ENCODE data around the gene HOXB7.

HOXB7 gene

DNA sequence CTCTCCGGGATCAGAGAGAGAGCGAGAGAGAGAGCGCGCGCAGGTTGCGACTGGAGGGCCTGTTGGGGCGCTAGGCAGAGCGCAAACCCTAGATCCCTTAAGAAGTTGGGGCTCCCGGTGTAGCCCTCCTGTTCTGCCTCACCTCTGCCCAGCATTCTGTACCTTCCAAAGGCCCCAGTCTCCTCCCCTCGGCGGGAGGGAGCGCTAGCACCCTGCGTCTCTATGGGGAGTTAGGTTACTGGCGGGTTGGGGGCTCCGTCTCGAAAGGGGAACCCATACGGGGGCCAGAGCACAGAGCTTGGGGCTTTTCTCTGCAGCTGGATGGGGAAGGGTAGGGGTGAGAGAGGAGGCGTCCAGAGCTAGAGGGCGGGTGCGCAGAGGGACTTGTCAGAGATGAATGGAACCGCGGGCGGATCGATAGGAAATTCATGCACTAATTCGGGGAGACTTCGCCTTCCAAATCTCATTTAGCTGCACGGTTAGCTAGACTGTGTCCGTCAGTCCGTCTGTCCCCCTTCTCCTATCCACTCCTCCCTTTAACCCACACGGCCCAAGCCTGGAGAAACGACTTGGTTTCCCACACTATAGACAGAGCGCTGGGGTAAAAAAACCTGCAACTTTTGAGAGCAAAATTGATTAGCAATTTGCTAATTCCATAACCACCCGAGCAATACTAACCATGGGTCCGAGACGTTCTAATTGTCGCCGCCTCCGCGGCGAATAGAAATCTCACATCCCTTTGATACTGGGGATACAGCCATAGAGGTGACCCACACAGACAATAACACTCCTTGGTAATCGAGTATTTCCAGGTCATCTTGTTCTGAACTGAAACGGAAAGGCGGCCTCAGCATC, 32.0 kb downstream of the HOXB7 start:
- no peak for DNase-seq

DNA sequence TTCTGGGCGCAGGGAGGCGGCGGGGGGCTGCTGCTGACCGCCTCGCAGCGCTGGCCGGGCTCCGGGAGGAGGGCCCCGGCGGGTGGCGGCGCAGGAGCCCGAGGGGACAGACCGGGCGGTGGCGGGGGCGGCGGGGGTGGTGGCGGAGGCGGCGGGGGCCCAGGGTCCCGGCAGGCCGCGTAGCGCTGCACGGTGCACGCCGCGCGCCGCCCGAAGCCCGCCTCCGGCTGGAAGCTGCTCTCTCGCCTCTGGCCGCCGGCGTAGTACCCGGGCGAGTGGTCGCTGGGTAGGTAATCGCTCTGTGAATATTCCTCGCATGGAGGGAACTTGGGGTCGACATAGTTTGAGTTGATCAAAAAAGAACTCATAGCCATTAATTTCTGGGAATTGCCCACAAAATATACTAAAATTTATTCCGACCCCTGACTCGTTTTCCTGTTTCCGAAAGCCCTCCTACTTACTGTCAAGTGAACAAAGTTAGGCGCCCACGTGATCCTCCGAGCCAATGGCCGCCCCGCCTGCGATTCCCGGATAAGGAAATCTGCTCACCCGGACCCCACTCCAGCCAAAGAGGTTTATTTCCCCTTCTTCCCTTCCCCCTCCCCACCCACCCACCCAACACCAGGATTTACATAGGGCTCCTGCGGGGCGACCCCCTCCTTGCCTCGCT, 32.7 kb downstream of the HOXB7 start, which contains the start of gene HOXB4:
TSS of gene HOXB4 (minus strand) at position 405 of the 670 bp plus-strand sequence. CDS start at position 374, 31 bp downstream.
- peak; percentile 76 for DNase-seq

DNA sequence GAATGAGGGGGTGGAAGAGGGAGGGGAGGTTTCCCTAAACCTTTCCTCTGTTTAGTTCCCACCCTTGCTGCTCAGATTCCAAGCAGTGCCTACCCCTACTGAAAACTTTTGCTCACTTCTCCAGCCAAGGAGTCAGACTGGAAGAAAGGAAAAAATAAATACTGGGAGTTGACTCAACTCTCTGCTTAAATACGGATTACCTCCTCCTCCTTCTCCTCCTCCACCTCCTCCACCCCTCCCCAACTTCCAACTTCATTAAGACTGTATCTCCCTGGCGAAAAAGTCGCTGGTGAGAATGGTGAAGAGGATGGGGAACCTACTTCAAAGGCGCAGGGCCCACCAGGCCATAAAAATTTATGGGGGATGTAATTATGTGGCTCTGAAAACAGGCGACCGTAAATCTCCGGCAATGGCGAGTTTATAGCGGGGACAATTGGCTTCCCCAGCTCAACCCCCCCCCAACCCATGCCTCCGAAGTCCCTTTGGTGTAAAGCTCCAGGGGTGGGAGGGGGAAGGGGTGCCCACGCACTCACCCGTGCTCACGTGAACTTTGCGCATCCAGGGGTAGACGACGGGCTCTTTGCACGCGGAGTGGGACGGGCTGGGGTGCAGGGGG, 33.4 kb downstream of the HOXB7 start:
- DNase-seq: no peak

DNA sequence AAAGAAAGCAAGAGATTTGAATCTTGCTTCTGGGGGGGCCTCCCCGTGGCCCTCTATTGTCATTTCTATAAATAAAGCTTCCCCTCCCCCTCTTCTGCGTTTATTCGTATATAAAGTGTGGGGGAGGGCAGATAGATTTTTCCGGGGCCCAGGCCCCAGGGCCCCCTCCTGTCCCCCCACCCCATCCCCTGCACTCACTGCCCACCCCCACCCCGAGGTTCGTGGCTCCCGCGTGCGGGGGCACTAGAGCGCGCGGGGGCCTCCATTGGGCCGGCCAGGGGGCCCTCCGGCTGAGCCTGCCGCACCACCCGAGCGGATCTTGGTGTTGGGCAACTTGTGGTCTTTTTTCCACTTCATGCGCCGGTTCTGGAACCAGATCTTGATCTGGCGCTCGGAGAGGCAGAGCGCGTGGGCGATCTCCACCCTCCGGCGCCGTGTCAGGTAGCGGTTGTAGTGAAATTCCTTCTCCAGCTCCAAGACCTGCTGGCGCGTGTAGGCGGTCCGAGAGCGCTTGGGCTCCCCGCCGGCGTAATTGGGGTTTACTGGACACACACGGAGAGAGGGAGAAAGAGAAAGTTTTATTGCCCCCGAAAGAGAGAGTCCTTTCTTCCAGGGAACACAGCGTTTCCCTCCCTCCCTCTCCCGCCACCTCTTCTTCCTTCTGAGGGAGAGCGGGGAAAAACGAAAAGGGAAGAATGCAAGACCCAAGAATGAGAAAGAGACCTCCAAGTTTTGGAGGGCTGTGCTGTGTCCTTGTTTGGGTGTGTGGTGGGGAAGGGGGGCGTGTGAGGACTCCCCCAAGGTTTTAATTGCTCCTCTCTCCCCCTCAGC, 34.1 kb downstream of the HOXB7 start:
- no peak for DNase-seq

DNA sequence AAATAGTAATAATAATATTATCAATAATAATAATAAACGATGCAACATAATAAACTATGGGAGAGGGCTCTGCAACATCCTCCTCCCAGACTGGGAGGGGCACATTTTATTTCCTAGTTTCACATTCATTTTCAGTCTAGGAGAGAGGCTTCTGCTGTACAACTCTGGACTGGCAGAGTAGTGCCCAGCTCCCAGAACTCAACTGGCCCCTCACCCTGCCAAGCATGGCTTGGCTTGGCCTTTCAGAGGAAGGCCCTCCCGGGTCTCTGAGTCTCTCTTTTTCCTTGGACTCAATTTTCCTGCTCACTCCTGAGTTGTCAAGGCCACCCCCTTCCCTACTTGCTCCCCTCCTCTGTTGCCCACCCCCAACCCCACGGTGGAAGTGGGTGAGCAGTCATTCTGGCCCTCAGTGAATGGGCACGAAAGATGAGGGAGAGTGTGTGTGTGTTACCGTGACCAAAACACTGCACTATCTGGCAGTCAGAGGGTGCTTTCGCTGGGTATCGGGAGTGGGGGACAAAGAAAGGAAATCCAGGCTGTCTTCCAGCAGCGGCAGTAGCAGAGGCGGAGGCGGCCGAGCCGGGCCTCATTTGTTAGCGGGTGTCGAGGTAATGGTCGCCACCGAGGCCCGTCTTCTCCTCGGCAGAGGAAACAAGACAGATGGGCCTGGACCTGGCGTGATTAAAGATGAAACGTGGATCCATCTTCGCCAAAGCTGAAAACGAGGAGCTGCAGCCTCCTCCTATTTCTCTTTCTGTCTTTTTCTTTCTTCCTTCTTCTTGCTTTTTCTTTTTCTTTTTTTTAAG, 34.9 kb downstream of the HOXB7 start:
- no peak for DNase-seq

DNA sequence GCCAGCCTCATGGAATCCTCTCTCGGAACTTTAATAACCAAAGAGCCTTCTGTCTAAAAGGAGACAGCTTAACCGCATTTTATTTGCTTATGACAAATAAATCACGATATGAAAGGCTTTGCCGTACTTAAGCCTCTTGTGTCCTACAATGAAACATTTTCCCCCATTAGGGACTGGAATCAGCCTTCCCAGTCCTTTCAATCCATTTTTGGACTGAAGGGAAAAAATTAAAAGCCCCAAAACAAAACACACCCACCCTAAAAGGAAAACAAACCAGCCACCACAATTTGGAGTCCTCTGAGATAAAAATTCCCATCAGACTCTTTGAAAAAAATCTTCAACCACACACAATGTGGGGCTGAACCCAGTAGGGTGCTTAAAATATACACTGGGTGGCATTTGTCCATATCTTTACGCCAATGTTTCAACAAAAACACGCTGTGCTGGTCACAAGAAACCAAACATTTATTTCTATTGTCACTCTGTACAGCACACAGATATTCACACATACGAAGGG, 35.7 kb downstream of the HOXB7 start:
- DNase-seq: no peak

DNA sequence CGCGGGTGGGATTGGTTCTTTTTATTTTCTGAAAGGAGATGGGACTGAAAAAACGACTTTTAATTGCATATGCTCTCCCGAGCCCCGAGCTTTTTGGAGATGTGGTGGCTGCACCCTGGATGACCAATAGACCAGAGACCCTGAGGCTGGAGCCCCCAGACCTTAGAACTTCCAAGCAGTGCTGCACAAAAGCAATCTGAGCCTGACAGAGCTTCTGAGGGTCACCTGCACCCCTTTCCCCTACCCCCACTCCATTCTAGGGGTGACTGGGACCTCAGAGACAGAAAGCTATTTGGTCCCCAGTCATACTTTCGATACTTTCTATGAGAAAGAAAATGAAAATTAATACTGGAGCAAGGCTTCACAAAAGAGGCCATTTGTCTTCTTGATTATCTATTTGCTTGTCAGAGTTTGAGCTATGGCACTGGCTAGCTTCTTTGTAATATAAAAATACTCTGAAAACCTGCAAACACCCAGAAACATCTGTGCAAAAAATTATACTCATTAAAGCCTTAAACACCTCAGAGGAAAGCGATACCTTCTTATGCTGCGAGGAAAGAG, 36.2 kb downstream of the HOXB7 start:
- DNase-seq: no peak

DNA sequence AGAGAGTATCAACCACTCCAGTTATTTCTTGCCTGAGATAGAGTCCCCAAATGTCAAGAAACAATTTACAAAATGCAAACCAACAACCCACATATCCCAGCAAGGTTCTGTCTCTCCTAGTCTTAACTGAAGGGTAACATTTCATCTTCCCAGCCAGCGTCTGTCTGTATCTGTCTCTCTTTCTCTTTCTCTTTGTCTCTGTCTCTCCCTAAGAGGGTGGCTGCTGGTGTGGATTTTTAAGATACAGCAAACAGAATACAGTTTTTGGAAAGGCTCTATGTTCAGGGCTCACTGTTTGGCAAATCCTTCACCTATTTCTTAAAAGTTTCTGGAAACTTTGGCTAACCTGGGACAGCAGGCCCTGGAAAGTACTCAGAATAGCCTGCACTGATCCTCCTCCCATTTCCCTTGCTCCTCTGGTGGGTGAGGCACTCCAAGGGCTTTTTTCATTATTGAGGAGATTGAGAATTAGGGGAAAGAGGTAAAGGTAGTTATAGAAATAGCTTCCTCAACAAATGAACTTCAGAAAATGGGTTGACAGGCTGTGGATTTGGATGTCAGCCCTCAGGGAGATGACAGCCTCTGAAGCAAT, 38.9 kb downstream of the HOXB7 start:
- no peak for DNase-seq

DNA sequence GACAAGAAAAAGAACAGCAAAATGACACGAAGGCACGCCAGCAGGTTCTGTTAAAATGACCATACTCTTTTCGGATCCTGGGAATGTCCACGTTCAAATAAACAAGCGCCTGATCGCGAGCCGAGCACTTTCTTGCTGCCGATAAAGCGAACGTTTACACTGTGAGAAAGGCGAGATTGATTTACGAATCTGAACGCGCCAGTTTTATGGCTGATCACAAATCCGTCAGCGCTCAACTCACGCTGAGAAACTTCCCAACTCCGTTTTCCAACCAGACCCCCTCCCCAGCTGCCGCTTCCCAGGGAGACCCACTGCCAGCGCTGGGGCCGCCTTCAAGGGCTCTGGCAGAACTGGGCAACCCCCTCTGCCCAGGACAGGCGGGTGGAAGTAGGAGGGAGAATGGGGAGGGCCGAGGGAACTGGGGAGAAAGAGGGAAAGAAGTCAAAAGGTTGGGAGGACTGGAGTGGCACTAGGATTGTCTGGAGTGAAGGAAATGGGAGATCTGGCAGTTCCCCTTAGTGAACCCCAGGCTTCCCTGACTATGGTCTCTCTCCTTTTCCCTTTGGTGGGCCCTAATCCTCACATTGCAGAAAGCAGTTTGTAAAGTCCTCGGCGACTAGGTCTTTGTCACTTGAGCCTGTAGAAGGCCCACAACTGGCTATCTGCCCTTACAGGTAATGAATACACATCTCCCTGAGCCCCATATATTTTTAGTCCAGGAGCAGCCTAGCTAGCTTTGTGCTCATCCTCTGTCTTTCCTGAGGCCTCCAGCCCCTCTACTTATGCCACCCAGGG, 39.6 kb downstream of the HOXB7 start:
- no peak for DNase-seq

DNA sequence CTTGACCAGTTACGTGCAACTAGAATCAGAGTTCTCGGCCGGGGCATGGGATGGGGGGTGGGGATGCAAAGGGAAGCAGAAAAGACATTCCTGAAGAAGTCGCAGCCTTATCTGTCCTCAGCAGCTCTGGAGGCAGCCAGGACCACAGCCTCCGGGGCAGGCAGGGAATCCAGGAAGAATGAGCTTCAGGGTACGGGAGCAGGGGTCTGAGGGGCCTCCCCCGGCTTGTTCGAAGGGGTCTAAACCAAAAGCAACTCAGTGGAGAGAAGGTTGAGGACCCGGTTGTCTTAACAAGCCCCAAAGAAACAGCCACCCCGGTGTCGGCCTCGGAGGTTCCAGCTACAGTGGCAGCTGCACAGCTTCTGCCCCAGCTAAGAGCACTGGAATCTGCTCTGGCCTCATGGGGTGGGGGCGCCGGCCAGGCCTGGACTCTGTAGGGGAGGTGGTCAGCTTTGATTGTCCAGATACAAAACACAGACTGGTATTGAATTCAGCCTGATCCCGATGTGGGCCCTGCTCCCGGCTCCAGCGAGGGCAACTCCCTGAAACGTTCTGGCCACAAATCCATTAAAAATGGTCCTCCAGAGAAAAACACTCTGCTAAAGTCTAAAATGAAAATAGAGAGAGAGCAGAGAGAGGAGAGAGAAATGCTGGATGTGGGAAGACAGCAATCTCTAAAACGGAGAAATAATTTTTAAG, 40.3 kb downstream of the HOXB7 start:
- DNase-seq: no peak

DNA sequence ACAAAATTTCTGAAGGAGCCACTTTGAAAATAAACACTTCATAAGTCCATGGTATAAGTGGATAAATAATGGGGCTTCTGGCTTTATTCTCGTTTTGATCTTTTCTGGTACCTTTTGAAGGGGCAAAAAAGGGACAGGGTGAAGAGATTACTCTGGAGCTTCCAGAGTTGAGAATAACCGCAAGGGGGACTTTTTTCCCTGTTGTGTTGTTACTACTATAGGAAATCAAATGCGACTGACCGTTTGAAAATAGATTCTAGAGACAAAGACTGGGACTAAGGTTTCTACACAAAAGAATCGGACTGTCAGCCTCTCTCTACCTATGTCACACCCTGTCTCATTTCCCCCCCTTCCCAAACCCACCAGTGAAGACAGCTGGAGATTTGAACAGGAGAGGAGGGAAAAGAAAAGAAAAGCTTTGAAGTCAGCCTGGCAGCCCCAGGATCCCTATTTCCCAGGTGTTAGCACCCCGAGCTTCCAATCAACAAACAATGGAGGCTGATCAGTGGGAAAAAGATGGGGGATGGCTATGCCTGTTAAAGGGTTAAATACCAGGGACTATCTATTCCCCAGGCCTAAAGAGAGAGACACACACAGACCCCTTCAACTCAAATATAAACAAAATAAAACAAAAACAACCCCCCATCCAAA, 41.0 kb downstream of the HOXB7 start:
- DNase-seq: no peak

DNA sequence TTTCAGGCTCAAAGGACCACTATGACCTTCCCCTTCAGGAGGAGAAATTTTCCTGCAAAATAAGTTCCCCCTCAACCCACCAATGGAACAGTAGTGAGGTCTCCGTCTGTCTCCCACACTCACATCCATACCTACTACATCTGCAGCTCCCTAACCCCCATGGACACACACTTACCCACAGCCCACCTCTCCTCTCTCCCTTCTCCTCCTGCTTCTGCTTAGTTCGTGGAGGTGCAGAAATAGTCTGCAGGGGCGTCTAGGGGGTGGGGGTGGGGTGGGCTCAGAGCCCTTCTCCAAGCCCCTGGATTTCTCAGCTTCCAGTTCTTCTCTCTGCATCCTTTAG, 41.6 kb downstream of the HOXB7 start:
- DNase-seq: no peak

DNA sequence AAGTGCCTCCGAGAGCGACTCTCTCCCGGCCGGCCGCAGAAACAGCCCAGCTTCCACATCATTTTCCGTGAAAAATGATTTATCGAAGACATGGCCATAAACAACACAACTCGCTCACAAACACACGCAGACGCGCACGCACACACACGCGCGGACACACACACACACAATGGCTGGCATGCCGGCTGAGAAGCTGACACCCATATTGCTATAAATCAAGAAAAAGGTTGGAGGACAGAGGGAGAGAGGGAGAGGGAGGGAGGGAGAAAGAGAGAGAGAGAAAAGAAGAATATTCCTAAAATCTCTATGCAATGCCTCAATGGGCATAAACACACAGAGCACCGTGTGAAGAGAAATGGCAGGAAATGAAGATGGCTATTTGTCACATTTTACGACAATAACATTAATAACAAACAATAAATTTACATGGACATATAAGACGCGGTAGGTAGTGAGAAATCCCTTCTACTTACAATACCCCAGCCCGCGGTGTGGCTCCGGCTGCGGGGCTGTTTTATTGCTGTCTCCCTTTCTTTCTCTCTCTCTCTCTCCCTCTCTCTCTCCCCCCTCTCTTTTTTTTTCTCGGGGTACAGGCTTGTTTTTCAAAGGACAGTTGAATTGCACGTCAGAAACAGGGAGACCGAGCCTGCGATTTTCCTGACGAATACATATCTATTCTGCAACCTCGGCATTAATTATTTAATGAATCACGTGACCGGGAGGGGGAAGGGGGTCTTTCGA, 42.1 kb downstream of the HOXB7 start:
- DNase-seq: no peak

DNA sequence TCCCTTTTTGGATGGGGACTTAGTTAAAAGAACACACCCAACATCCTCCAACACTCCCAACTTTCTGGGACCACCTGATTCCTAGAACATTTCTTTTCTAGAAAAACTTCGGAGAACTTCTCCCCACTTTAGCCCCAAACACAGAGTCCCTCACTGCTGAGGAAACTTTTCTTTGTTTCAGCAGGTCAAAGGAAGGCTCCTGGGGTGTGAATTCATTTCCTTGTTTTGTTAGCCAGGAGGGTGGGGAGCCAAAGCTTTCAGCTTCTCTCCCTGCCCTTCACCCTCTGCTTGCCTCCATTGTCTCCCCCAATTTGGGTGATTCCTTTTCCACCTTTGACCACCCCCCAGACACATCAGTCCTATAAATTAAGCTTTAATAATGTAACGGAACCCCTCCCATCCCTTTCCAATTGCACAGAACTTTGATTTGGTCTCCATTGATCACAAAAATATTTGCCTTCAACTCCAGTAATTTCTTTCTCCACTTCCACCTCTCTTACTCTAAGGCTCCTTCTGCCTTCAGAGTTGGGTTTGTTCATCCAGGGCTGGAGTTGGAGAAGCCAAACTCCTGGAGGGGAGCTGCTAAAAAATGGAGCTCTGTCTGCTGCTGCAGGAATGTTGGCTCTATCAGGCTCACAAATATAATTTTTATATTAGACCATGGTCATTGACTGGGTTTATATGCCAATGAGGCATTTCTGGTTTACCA, 43.0 kb downstream of the HOXB7 start:
- no peak for DNase-seq

DNA sequence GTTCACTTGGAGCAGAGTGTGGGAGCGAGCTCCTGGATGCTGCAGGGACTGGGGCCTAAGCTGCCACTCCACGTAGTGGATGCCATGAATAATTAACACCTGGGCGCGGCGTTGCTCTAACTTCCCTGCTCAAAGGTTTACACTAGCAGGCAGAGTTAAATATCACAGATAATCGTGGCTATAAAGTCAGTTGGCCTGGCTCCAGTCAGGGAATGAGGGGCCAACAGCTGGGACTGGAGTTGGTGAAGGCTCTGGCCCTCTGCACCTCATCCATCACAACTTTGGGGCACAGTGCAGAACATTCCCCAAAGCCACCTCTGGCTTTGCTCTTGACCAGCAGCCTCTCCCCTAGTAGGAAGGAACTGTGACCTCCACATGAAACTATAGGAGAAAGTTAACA, 43.6 kb downstream of the HOXB7 start:
- DNase-seq: no peak

DNA sequence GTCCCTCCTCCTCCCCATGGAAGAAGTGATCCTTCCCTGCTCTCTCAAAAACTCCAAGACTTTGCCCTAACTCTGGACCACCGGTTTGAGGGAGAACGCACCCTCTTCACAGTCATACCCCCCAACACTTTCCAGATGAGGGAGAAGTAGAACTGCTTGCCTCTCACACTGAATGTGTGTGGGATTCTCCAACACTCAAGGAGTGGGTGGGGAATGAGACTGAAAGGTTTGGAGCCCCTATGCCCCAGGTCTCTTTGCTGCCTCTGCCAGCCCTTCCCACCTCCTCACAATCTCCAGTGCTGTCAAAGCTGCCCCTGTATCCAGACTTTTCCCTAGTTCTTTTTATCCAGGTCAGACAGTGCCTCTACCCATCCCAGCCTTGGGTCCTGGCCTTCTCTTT, 44.1 kb downstream of the HOXB7 start:
- no peak for DNase-seq

DNA sequence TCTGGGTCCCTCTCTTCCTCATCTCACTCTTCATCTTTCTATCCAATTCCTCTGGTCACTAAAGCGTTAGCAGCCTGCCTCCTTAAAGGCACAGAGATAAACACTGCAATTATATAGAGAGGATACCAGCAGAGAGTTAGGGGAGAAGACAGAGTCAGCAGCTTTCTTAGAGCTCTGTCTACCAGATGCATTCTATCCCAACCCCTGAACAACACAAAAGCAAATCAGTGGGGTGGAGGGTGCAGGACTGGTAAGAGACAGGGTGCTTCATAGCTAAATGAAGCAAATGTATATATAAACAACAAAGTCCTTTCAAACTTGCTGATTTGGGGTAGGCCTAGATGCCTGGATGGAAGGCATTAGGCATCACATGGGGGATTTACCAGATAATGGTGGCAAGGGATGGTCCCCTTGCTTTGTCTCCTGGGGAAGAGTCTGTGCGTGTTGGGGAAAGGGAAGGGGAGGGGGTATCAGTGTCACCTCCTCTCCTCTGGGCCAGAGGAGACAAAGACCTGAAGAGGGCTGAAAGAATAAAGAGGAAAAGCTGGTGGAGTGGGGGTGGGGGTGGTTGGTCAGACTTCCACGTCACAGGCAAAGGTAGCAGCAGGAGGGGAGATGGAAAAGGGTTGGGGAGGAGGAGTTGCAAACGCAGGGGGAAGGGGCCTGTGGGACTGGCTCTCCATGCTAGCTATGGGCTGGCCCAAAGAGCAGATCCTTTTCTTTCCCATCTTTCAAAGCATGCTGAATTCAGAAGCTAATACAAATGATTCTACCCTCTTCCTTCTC, 44.7 kb downstream of the HOXB7 start:
- DNase-seq: no peak

All from CD4-positive, alpha-beta T cell treated with Interleukin-21 for 1 hour (primary cell).